ENCODE results near the gene MC1R. TPM values are rescaled to one million over a fixed set of nuclear protein-coding genes. Genes with fewer than 3 reads are reported as not detected.

Gene MC1R
- total and polyA plus RNA-seq, 10 of the 15 experiments (the other 5 are each of a cell fraction or from before 2014, with no cell fraction given), result 0.06 to 2.3 (median 0.45) TPM

- CTCF ChIA-PET, result no interaction called here
- Histone ChIP-seq H2AFZ (ENCODE audit: control insufficient read depth, low read depth, low read length) (no peak overlapping the region), H3K9me3 (replicated peaks; ENCODE audit: control insufficient read depth, insufficient read depth, low read length) (no peaks in the 10 kb centered on the region), H3K36me3 (ENCODE audit: control insufficient read depth in 2 of 2, insufficient read depth in 2 of 2, low read length in 1 of 2) (no peaks in the 10 kb centered on the region), H3K79me2 (ENCODE audit: control insufficient read depth, insufficient read depth, low read length) (no peaks in the 10 kb centered on the region), H3K4me1 (ENCODE audit: control insufficient read depth, insufficient read depth, low read length) (no peaks in the 10 kb centered on the region; the same call in 1 of the 2 replicates), H3K27me3 (replicated peaks in 1 of 2; ENCODE audit: control insufficient read depth in 2 of 2, insufficient read depth in 2 of 2, low read length in 1 of 2) (peaks cover 13 to 15% of the 10 kb centered on the region in 2 experiments), H3K4me2 (ENCODE audit: control insufficient read depth, insufficient read depth) (peak overlapping the region; percentile 72), H3K27ac (ENCODE audit: control insufficient read depth, insufficient read depth) (no peak overlapping the region), H3K4me3 (peak overlapping the region; percentile 57; the same call in 1 of the 2 replicates), H3K9ac (ENCODE audit: control insufficient read depth, insufficient read depth, low read length) (no peak overlapping the region), H4K20me1 (ENCODE audit: control insufficient read depth, insufficient read depth) (no peaks in the 10 kb centered on the region)
- FAIRE-seq (no peak), DNase-seq (ENCODE audit: low read depth, low spot score) (no peak), ATAC-seq (no peak; the same call in 2 of the 3 replicates)
- RAD21 ChIA-PET (ENCODE audit: unreplicated experiment), result no interaction called here
- SMC1A ChIA-PET (ENCODE audit: uncharacterized antibody, unreplicated experiment), result interaction anchor here (0.5 kb wide), 1 partner anchor 9 kb away, joined by 3 read pairs; no protein-coding TSS in a partner anchor
- TF ChIP-seq BHLHE40 (IDR thresholded peaks at IDR 0.05; ENCODE audit: borderline replicate concordance in 1 of 2, low read depth in 2 of 2, low read length in 1 of 2) (0 out of 4 replicates have a peak, but pooled peaks of 1 of the 2 experiments have one; percentile 2), NFYB (IDR thresholded peaks at IDR 0.05; ENCODE audit: insufficient read depth, low read depth, low read length) (no peak)
- WGBS (ENCODE audit: insufficient coverage, insufficient replicate concordance, low lambda C conversion rate, missing lambda C conversion rate), result under 1% methylated on average over 26 of the region's 42 CpGs
- in situ Hi-C loops (cut with MboI) (no loop called here), intact Hi-C loops (cut with micrococcal nuclease; ENCODE audit: unreplicated experiment) (no loop called here)
- POLR2A ChIA-PET, result interaction anchor here (1.1 kb wide), 1 partner anchor 17 kb away, joined by 3 read pairs; no protein-coding TSS in a partner anchor
- BruUV-seq (replicated peaks), result no TSS peak
These were observed 7.0 kb downstream of the MC1R start for GRCh38 chr16:89925596-89926079.

- DNase-seq (ENCODE audit: low read depth, low spot score), result no peak
- intact Hi-C loops (cut with micrococcal nuclease; ENCODE audit: unreplicated experiment), result no loop called here
- in situ Hi-C loops (cut with MboI), result no loop called here
- Histone ChIP-seq H4K20me1 (ENCODE audit: control insufficient read depth, insufficient read depth) (no peaks in the 10 kb centered on the region), H3K27me3 (replicated peaks in 1 of 2; ENCODE audit: control insufficient read depth in 2 of 2, insufficient read depth in 2 of 2, low read length in 1 of 2) (no peaks in the 10 kb centered on the region; a peak in 1 of 4 replicates), H3K4me3 (no peak overlapping the region), H3K36me3 (ENCODE audit: control insufficient read depth in 2 of 2, insufficient read depth in 2 of 2, low read length in 1 of 2) (no peaks in the 10 kb centered on the region), H3K9me3 (replicated peaks; ENCODE audit: control insufficient read depth, insufficient read depth, low read length) (no peaks in the 10 kb centered on the region), H3K9ac (ENCODE audit: control insufficient read depth, insufficient read depth, low read length) (no peak overlapping the region), H3K27ac (ENCODE audit: control insufficient read depth, insufficient read depth) (no peak overlapping the region), H3K4me2 (ENCODE audit: control insufficient read depth, insufficient read depth) (no peak overlapping the region), H2AFZ (ENCODE audit: control insufficient read depth, low read depth, low read length) (no peak overlapping the region), H3K79me2 (ENCODE audit: control insufficient read depth, insufficient read depth, low read length) (no peaks in the 10 kb centered on the region), H3K4me1 (ENCODE audit: control insufficient read depth, insufficient read depth, low read length) (no peaks in the 10 kb centered on the region)
- BruUV-seq (replicated peaks), result no TSS peak
- 23% methylated on average over 16 of the region's 16 CpGs for WGBS (ENCODE audit: insufficient coverage, insufficient replicate concordance, low lambda C conversion rate, missing lambda C conversion rate)
- RAD21 ChIA-PET (ENCODE audit: unreplicated experiment), result no interaction called here
- POLR2A ChIA-PET, result no interaction called here
- CTCF ChIA-PET, result no interaction called here
- peak; percentile 38 for ATAC-seq
- no peak for TF ChIP-seq CREM (IDR thresholded peaks at IDR 0.05; ENCODE audit: low read depth)
- SMC1A ChIA-PET (ENCODE audit: uncharacterized antibody, unreplicated experiment), result no interaction called here
- FAIRE-seq, result no peak
These were observed 12.7 kb downstream of the MC1R start for GRCh38 chr16:89931305-89931896.
